H1 (cell line): ENCODE data around the gene ING4. TPM values are rescaled to one million over a fixed set of nuclear protein-coding genes. Genes with fewer than 3 reads are reported as not detected.

ENCODE experiments used
- CTCF ChIA-PET: fragments of 300-600 bp; sonication (Branson Sonifier 250); formaldehyde crosslinking; loops from one replicate; lab custom pipeline; 2021; ENCODE audit not compliant: partially characterized antibody; lab: Charles Lee
- POLR2A ChIA-PET: fragments of 300-600 bp; sonication (Branson Sonifier 250); formaldehyde crosslinking; loops from one replicate; lab custom pipeline; 2021; ENCODE audit warnings: inconsistent platforms; ENCODE audit not compliant: partially characterized antibody; lab: Charles Lee
- DNase-seq, 2 experiments: peaks; one replicate each; pipeline versions ENCODE4 v3.0.0 to v3.0.0-alpha.2; 2010 to 2022; ENCODE audit warnings: low spot score in 2 of 2, low read depth in 1 of 2, mixed read lengths in 1 of 2
- FAIRE-seq: peaks from 2 replicates; lab custom pipeline; 2011; peaks lifted over from hg19 to GRCh38; lab: Jason Lieb, UNC
- H2AFZ ChIP-seq: 2 replicates; pipeline ENCODE4 v1.8.1; 2012; ENCODE audit warnings: low read length, inconsistent platforms
- H2AK5ac ChIP-seq: 2 replicates; pipeline ENCODE4 v1.6.1; 2013; ENCODE audit warnings: low read depth, low read length
- H2BK120ac ChIP-seq: replicated peaks from 2 replicates; pipeline ENCODE3; 2013; ENCODE audit warnings: low read depth, low read length, inconsistent platforms
- H2BK12ac ChIP-seq: 2 replicates; pipeline ENCODE4 v1.6.1; 2013; ENCODE audit warnings: low read depth, low read length
- H2BK15ac ChIP-seq: 2 replicates; pipeline ENCODE4 v1.6.1; 2013; ENCODE audit warnings: low read length
- H2BK20ac ChIP-seq: 2 replicates; pipeline ENCODE4 v1.6.1; 2013; ENCODE audit warnings: low read length
- H2BK5ac ChIP-seq: 2 replicates; pipeline ENCODE4 v1.6.1; 2013; ENCODE audit warnings: low read depth, low read length
- H3K14ac ChIP-seq: 2 replicates; pipeline ENCODE4 v1.6.1; 2013; ENCODE audit warnings: inconsistent platforms; ENCODE audit not compliant: insufficient read length
- H3K18ac ChIP-seq: 2 replicates; pipeline ENCODE4 v1.6.1; 2013; ENCODE audit warnings: low read length; ENCODE audit errors: extremely low read depth
- H3K23ac ChIP-seq: 2 replicates; pipeline ENCODE4 v1.6.1; 2013; ENCODE audit warnings: inconsistent platforms; ENCODE audit not compliant: insufficient read length
- H3K23me2 ChIP-seq: 2 replicates; pipeline ENCODE4 v1.6.1; 2013; ENCODE audit warnings: low read depth, low read length
- H3K27ac ChIP-seq: 2 replicates; pipeline ENCODE4 v1.6.1; 2011; ENCODE audit warnings: low read depth, low read length, inconsistent platforms
- H3K27me3 ChIP-seq, 4 experiments: replicated peaks in 1 of 4; 1 replicate in 1 of 4; 2 replicates in 3 of 4; pipeline versions ENCODE4 v1.6.1 to v1.8.1; 2011 to 2013; ENCODE audit warnings: low read length in 3 of 4, mild to moderate bottlenecking in 3 of 4, inconsistent platforms in 2 of 4, mixed read lengths in 2 of 4, moderate library complexity in 1 of 4; ENCODE audit not compliant: control insufficient read depth in 3 of 4, insufficient read depth in 3 of 4; ENCODE audit errors: extremely low read depth in 1 of 4
- H3K36me3 ChIP-seq, 4 experiments: 2 replicates each; pipeline versions ENCODE4 v1.6.1 to v1.8.1; 2011 to 2013; ENCODE audit warnings: mild to moderate bottlenecking in 4 of 4, low read length in 3 of 4, moderate library complexity in 2 of 4, control low read depth in 1 of 4, inconsistent platforms in 1 of 4; ENCODE audit not compliant: insufficient read depth in 4 of 4, control insufficient read depth in 2 of 4
- H3K4ac ChIP-seq: replicated peaks from 2 replicates; pipeline ENCODE3; 2013; ENCODE audit warnings: low read length, low read depth, mixed read lengths, inconsistent platforms; ENCODE audit not compliant: insufficient read length
- H3K4me1 ChIP-seq, 4 experiments: replicated peaks in 1 of 4; 1 replicate in 1 of 4; 2 replicates in 3 of 4; pipeline versions ENCODE4 v1.6.1 to v1.8.1; 2011 to 2013; ENCODE audit warnings: low read length in 3 of 4, inconsistent platforms in 2 of 4, mixed read lengths in 1 of 4; ENCODE audit not compliant: insufficient read depth in 4 of 4, control insufficient read depth in 3 of 4
- H3K4me2 ChIP-seq, 2 experiments: 2 replicates each; pipeline versions ENCODE4 v1.6.1 to v1.8.1; 2011 to 2013; ENCODE audit warnings: low read depth in 2 of 2, low read length in 2 of 2, control low read depth in 1 of 2, inconsistent platforms in 1 of 2, mild to moderate bottlenecking in 1 of 2; ENCODE audit not compliant: insufficient read depth in 1 of 2
- H3K4me3 ChIP-seq, 4 experiments: fragments of 200-600, 300-600 bp in 1 of 4; sonication (generic), shearing (Covaris generic), sonication (Bioruptor Twin) in 1 of 4; 2 replicates each; pipeline versions ENCODE4 v1.5.1 to v1.8.1; 2011 to 2016; ENCODE audit warnings: low read length in 4 of 4, low read depth in 3 of 4, control low read depth in 2 of 4, inconsistent platforms in 2 of 4, mild to moderate bottlenecking in 2 of 4, mixed read lengths in 1 of 4, moderate library complexity in 1 of 4; ENCODE audit not compliant: insufficient read depth in 2 of 4; ENCODE audit errors: extremely low read depth in 1 of 4
- H3K56ac ChIP-seq: replicated peaks from 2 replicates; pipeline ENCODE3; 2013; ENCODE audit warnings: low read depth, mild to moderate bottlenecking, mixed read lengths, low read length, inconsistent platforms; ENCODE audit not compliant: insufficient read length
- H3K79me1 ChIP-seq: 2 replicates; pipeline ENCODE4 v1.6.1; 2013; ENCODE audit warnings: low read depth, low read length, control low read depth
- H3K79me2 ChIP-seq, 2 experiments: 2 replicates each; pipeline versions ENCODE4 v1.6.1 to v1.8.1; 2012 to 2013; ENCODE audit warnings: low read length in 2 of 2, mild to moderate bottlenecking in 2 of 2, inconsistent platforms in 1 of 2; ENCODE audit not compliant: insufficient read depth in 2 of 2, control insufficient read depth in 1 of 2
- H3K9ac ChIP-seq, 4 experiments: replicated peaks in 1 of 4; 1 replicate in 1 of 4; 2 replicates in 3 of 4; pipeline versions ENCODE4 v1.6.1 to v1.8.1; 2011 to 2013; ENCODE audit warnings: low read depth in 3 of 4, low read length in 3 of 4, control low read depth in 2 of 4, mild to moderate bottlenecking in 2 of 4, moderate library complexity in 2 of 4, inconsistent platforms in 1 of 4; ENCODE audit errors: extremely low read depth in 1 of 4
- H3K9me3 ChIP-seq, 2 experiments: 2 replicates each; pipeline versions ENCODE4 v1.6.1 to v1.8.1; 2012 to 2013; ENCODE audit warnings: mild to moderate bottlenecking in 2 of 2, moderate library complexity in 2 of 2, control low read depth in 1 of 2, inconsistent platforms in 1 of 2, low read depth in 1 of 2, low read length in 1 of 2, mixed read lengths in 1 of 2; ENCODE audit not compliant: insufficient read depth in 2 of 2
- H4K20me1 ChIP-seq, 2 experiments: replicated peaks in 1 of 2; 2 replicates each; pipeline versions ENCODE3 to v1.8.1; 2011 to 2013; ENCODE audit warnings: inconsistent platforms in 2 of 2, low read length in 2 of 2, mild to moderate bottlenecking in 1 of 2; ENCODE audit not compliant: insufficient read depth in 2 of 2, control insufficient read depth in 1 of 2
- H4K5ac ChIP-seq: 2 replicates; pipeline ENCODE4 v1.6.1; 2013; ENCODE audit warnings: low read length, low read depth, mixed read lengths, inconsistent platforms; ENCODE audit not compliant: insufficient read length
- H4K8ac ChIP-seq: 2 replicates; pipeline ENCODE4 v1.8.0; 2013; ENCODE audit warnings: mild to moderate bottlenecking, moderate library complexity, low read length, inconsistent platforms; ENCODE audit not compliant: insufficient read depth; ENCODE audit errors: extremely low read depth
- H4K91ac ChIP-seq: replicated peaks from 2 replicates; pipeline ENCODE3; 2013; ENCODE audit warnings: low read length, mixed read lengths, inconsistent platforms; ENCODE audit not compliant: insufficient read length
- BACH1 ChIP-seq: IDR thresholded peaks from 2 replicates; pipeline ENCODE4 v1.6.1; 2012; ENCODE audit warnings: low read length, improper control_type of control experiment
- BRCA1 ChIP-seq: IDR thresholded peaks from 2 replicates; pipeline ENCODE4 v1.6.1; 2012; ENCODE audit warnings: low read depth, low read length, improper control_type of control experiment
- EGR1 ChIP-seq: IDR thresholded peaks from 2 replicates; pipeline ENCODE4 v1.6.1; 2011; ENCODE audit warnings: low read depth, low read length, borderline replicate concordance
- GABPA ChIP-seq: IDR thresholded peaks from 2 replicates; pipeline ENCODE4 v1.6.1; 2011; ENCODE audit warnings: mild to moderate bottlenecking, low read length, moderate library complexity, borderline replicate concordance; ENCODE audit not compliant: insufficient read depth
- NANOG ChIP-seq: IDR thresholded peaks from 2 replicates; pipeline ENCODE4 v1.6.1; 2011; ENCODE audit warnings: low read length, low read depth, mild to moderate bottlenecking, inconsistent platforms; ENCODE audit not compliant: insufficient read depth, poor library complexity, severe bottlenecking
- PHF8 ChIP-seq: fragments of 200-600 bp; sonication (generic); conservative IDR thresholded peaks from 2 replicates; pipeline ENCODE4 v1.7.1; 2012; ENCODE audit warnings: low read depth, mild to moderate bottlenecking, inconsistent platforms, low read length, moderate library complexity
- POLR2A ChIP-seq, 2 experiments: IDR thresholded peaks; 1 replicate in 1 of 2; 2 replicates in 1 of 2; pipeline ENCODE4 v1.6.1; 2011; ENCODE audit warnings: low read depth in 2 of 2, low read length in 2 of 2, mild to moderate bottlenecking in 2 of 2; ENCODE audit errors: control extremely low read depth in 1 of 2
- POLR2AphosphoS5 ChIP-seq: IDR thresholded peaks from 2 replicates; pipeline ENCODE4 v1.6.1; 2011; ENCODE audit warnings: low read depth, low read length
- RBBP5 ChIP-seq: IDR thresholded peaks from 2 replicates; pipeline ENCODE4 v1.7.1; 2012; ENCODE audit warnings: low read depth, mild to moderate bottlenecking, inconsistent platforms, low read length, moderate library complexity, borderline replicate concordance
- RFX5 ChIP-seq: IDR thresholded peaks from 2 replicates; pipeline ENCODE4 v1.6.1; 2011; ENCODE audit warnings: low read depth, low read length, improper control_type of control experiment, borderline replicate concordance
- SIN3A ChIP-seq, 2 experiments: IDR thresholded peaks in 1 of 2; conservative IDR thresholded peaks in 1 of 2; 2 replicates each; pipeline ENCODE4 v1.6.1; 2011 to 2012; ENCODE audit warnings: low read length in 2 of 2, improper control_type of control experiment in 1 of 2, low read depth in 1 of 2, mild to moderate bottlenecking in 1 of 2
- TEAD4 ChIP-seq: IDR thresholded peaks from 2 replicates; pipeline ENCODE4 v1.6.1; 2012; ENCODE audit warnings: low read depth, low read length, inconsistent platforms, mixed read lengths
- YY1 ChIP-seq: IDR thresholded peaks from 2 replicates; pipeline ENCODE4 v1.6.1; 2011; ENCODE audit warnings: low read depth, mild to moderate bottlenecking, low read length
- WGBS, 2 experiments: shearing (Covaris generic) in 1 of 2; methylation state at CpG; one replicate each; pipeline versions ENCODE4 v1.1.6 to v1.1.7; 2013 to 2015; ENCODE audit warnings: low lambda C conversion rate in 2 of 2, mixed read lengths in 2 of 2, inconsistent platforms in 1 of 2, low coverage in 1 of 2, missing lambda C conversion rate in 1 of 2; ENCODE audit not compliant: insufficient replicate concordance in 2 of 2, insufficient coverage in 1 of 2, insufficient read length in 1 of 2; ENCODE audit errors: extremely low coverage in 1 of 2, missing lambda C conversion rate in 1 of 2; 5-methylcytosine and 5-hydroxymethylcytosine counted together
- polyA plus RNA-seq, 7 experiments: library from polyadenylated mRNA; depleted of rRNA in 3 of 7; stranded (reverse) in 5 of 7; unstranded in 2 of 7; fragments of >200 nt in 5 of 7; fragments of 200-250 nt in 2 of 7; gene quantifications; 1 replicate in 5 of 7; 2 replicates in 1 of 7; 4 replicates in 1 of 7; pipeline versions ENCODE4 v1.2.1 to v1.2.3, GENCODE V29; 2011 to 2013; ENCODE audit warnings: missing spikeins in 2 of 7, mixed read lengths in 2 of 7
- total RNA-seq: library from RNA; stranded (reverse); fragmentation: NEBNext Ultra II Directional; extraction: Animal tissue kit (Norgen Biotek cat#: 25700); gene quantifications from 2 replicates; pipeline ENCODE4 v1.2.1, GENCODE V29; 2021
- TF ChIP-seq, protein P1 (sequence below): IDR thresholded peaks from 2 replicates; pipeline ENCODE4 v1.6.1; 2012; ENCODE audit warnings: inconsistent platforms

The ING4 gene
- total and polyA plus RNA-seq, 2 of the 8 experiments (the other 6 are each of a cell fraction or from before 2014, with no cell fraction given), result 22.9 to 28.6 TPM

DNA sequence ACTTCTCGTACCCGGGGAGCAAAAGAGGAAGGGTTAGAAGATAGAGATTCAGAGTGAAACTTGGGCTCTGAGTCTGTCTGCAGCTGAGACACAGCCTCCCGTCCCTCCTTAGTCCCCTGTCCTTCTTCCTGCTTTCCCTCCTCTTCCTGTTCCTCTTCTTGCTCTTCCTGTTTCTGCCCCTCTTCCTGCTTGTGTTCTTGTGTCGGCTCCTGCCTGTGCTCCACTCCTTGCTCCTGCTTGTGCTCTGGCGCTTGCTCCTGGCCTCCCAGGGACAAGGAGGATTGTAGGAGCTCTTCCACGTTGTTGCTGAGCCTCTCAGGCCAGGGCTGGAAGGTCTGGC lies 18.7 kb downstream of the ING4 start:
- POLR2A ChIA-PET, result interaction anchor here (1.2 to 3.3 kb wide), 7 partner anchors 13 to 93 kb away, joined by 3 to 18 read pairs (median 4); partner anchors contain the start of gene ZNF384
- Histone ChIP-seq H3K14ac (no peak overlapping the region), H3K9ac (no peak overlapping the region), H3K18ac (no peak overlapping the region), H3K4ac (no peak overlapping the region), H3K79me2 (no peaks in the 10 kb centered on the region), H3K4me3 (no peak overlapping the region), H2BK15ac (0 out of 2 replicates have a peak overlapping the region, but pooled peaks have one; percentile 73), H3K79me1 (no peaks in the 10 kb centered on the region), H4K91ac (no peak overlapping the region), H3K23ac (no peak overlapping the region), H3K23me2 (peaks cover 4% of the 10 kb centered on the region; the same call in 1 of the 2 replicates), H3K4me2 (no peak overlapping the region), H4K20me1 (no peaks in the 10 kb centered on the region), H2BK12ac (0 out of 2 replicates have a peak overlapping the region, but pooled peaks have one; percentile 6), H2BK5ac (peak overlapping the region; percentile 18; the same call in 1 of the 2 replicates), H3K27me3 (peaks cover 3 to 7% (median 6%) of the 10 kb centered on the region in 4 experiments; a peak in 4 of 7 replicates), H2AK5ac (no peak overlapping the region), H2BK20ac (no peak overlapping the region), H4K8ac (no peak overlapping the region), H3K27ac (no peak overlapping the region), H3K9me3 (no peaks in the 10 kb centered on the region), H3K36me3 (no peaks in the 10 kb centered on the region), H3K4me1 (peaks cover 0 to 5% (median under 1%) of the 10 kb centered on the region in 4 experiments; a peak in 3 of 7 replicates), H2AFZ (no peak overlapping the region), H4K5ac (no peak overlapping the region), H2BK120ac (no peak overlapping the region), H3K56ac (no peak overlapping the region)
- no peak for DNase-seq
- CTCF ChIA-PET, result interaction anchor here (0.7 to 6.3 kb wide), 23 partner anchors 10 to 220 kb away, joined by 3 to 146 read pairs (median 5); partner anchors contain the start of genes LPAR5, MLF2 and ZNF384
- FAIRE-seq, result no peak
- 82% methylated on average over 6 of the region's 6 CpGs; no CpG with 5 or more reads in 1 of the 2 experiments for WGBS, 2 experiments
- TF ChIP-seq PHF8 (no peak), RFX5 (no peak), POLR2A (IDR thresholded peaks at IDR 0.05; ENCODE audit: control extremely low read depth in 1 of 2, low read depth in 2 of 2, low read length in 2 of 2) (no peak), BACH1 (no peak), TEAD4 (no peak), BRCA1 (no peak), NANOG (no peak), POLR2AphosphoS5 (no peak), EGR1 (no peak), YY1 (no peak), GABPA (no peak), SIN3A (conservative IDR thresholded peaks at IDR 0.05 in 1 of 2, IDR thresholded peaks at IDR 0.05 in 1 of 2; ENCODE audit: low read depth in 1 of 2, low read length in 2 of 2) (no peak), RBBP5 (no peak)
- TF ChIP-seq, protein P1, sequence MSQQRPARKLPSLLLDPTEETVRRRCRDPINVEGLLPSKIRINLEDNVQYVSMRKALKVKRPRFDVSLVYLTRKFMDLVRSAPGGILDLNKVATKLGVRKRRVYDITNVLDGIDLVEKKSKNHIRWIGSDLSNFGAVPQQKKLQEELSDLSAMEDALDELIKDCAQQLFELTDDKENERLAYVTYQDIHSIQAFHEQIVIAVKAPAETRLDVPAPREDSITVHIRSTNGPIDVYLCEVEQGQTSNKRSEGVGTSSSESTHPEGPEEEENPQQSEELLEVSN, result no peak
